Kidney epithelial cell (primary cell): ENCODE results near the gene FNDC3A. TPM values are rescaled to one million over a fixed set of nuclear protein-coding genes. Genes with fewer than 3 reads are reported as not detected.
A peak's percentile ranks its signal among the peaks of the same experiment; 100 is the strongest.

Experiments
- DNase-seq: peaks from one replicate; pipeline ENCODE4 v3.0.0-alpha.2; 2010; ENCODE audit warnings: low read depth
- H3K27me3 ChIP-seq: 2 replicates; pipeline ENCODE4 v1.6.0; 2011; ENCODE audit warnings: low read length; ENCODE audit not compliant: control insufficient read depth, insufficient read depth
- H3K36me3 ChIP-seq: 2 replicates; pipeline ENCODE4 v1.5.1; 2011; ENCODE audit warnings: low read length; ENCODE audit not compliant: control insufficient read depth, insufficient read depth
- H3K4me3 ChIP-seq: 2 replicates; pipeline ENCODE4 v1.5.1; 2011; ENCODE audit warnings: low read depth, mild to moderate bottlenecking, control low read depth, low read length
- total RNA-seq: library from RNA; depleted of rRNA; stranded (reverse); fragments of >200 nt; gene quantifications from 2 replicates; pipeline ENCODE4 v1.2.3, GENCODE V29; 2015
- TF ChIP-seq, protein P1 (sequence below): IDR thresholded peaks from 2 replicates; pipeline ENCODE4 v1.5.1; 2011; ENCODE audit warnings: mild to moderate bottlenecking, moderate library complexity, low read length, control low read depth, inconsistent platforms; ENCODE audit not compliant: insufficient read depth, poor library complexity, severe bottlenecking

Gene FNDC3A
- total RNA-seq, 1 donor from 2014 or later, result 63.6 TPM

DNA sequence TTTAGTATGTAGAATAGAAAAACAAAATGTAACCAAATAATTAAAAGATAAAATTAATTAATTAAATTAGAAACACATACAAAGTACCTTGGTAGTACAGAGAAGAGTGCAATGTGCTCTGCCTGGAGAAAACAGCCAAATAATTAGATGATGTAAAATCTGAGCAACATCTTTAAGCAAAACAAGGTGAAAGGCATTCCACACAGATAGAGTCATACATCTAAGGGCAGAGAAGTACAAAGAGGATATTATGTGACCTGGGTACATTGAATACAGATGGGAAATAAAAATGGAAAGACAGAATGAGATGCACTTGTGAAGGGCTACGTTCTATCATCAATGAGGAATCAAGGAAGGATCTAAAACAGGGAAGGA is 25.2 kb upstream of the FNDC3A start:
- no peaks in the 10 kb centered on the region for H3K36me3 ChIP-seq
- no peaks in the 10 kb centered on the region for H3K27me3 ChIP-seq
- H3K4me3 ChIP-seq, result no peak overlapping the region
- TF ChIP-seq, protein P1, sequence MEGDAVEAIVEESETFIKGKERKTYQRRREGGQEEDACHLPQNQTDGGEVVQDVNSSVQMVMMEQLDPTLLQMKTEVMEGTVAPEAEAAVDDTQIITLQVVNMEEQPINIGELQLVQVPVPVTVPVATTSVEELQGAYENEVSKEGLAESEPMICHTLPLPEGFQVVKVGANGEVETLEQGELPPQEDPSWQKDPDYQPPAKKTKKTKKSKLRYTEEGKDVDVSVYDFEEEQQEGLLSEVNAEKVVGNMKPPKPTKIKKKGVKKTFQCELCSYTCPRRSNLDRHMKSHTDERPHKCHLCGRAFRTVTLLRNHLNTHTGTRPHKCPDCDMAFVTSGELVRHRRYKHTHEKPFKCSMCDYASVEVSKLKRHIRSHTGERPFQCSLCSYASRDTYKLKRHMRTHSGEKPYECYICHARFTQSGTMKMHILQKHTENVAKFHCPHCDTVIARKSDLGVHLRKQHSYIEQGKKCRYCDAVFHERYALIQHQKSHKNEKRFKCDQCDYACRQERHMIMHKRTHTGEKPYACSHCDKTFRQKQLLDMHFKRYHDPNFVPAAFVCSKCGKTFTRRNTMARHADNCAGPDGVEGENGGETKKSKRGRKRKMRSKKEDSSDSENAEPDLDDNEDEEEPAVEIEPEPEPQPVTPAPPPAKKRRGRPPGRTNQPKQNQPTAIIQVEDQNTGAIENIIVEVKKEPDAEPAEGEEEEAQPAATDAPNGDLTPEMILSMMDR, result no peak
- DNase-seq, result no peak

GRCh38 chr13:48954081-48954480 is 21.6 kb upstream of the FNDC3A start:
- no peaks in the 10 kb centered on the region for H3K27me3 ChIP-seq
- no peak overlapping the region for H3K4me3 ChIP-seq
- H3K36me3 ChIP-seq, result no peaks in the 10 kb centered on the region
- TF ChIP-seq, protein P1, result no peak
- DNase-seq, result peak; percentile 47

DNA sequence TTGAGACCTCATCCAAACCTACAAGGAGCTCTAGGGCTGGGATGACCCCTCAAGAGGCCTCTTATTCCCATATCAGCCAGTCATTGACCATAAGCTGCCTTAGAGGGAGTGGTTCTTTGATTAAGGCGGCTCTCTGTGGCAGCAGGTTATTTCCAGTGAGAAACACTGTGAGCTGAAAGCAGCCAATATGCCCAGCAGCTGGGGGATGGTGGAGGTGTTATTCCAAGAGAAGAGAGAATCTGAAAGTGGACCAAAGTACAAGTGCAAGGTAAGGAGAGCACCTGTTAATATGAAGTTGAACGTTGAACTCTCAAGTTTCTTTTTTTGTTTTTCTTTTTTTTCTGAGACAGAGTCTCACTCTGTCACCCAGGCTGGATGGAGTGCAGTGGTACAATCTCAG is 20.2 kb upstream of the FNDC3A start:
- DNase-seq, result no peak
- H3K4me3 ChIP-seq, result no peak overlapping the region
- no peaks in the 10 kb centered on the region for H3K27me3 ChIP-seq
- H3K36me3 ChIP-seq, result no peaks in the 10 kb centered on the region
- TF ChIP-seq, protein P1, result no peak

DNA sequence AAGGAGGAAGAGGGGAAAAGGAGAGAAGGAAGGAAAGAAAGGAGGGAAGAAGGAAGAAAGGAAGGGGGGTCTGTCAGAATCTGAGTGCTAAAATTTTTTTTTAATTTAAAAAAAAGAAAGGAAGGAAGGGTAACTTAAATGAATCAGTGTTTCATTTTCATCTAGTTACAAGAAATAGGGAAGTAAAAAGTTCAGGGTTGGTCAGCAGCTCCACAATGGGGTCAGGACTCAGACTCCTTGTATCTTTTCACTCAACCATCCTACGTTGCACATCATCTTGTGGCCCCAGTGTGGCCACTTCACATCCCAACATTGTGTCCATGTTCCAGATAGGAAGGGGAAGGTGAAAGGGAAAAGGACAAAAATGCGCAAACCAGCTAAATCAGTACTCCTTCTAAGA is 14.3 kb upstream of the FNDC3A start:
- H3K4me3 ChIP-seq, result no peak overlapping the region
- TF ChIP-seq, protein P1, result no peak

GRCh38 chr13:48962281-48962680 is 13.4 kb upstream of the FNDC3A start:
- no peak overlapping the region for H3K4me3 ChIP-seq
- no peaks in the 10 kb centered on the region for H3K36me3 ChIP-seq
- DNase-seq, result no peak
- no peaks in the 10 kb centered on the region for H3K27me3 ChIP-seq
- TF ChIP-seq, protein P1, result no peak

More for the DNA sequence above, 14.3 kb upstream of the FNDC3A start:
- DNase-seq, result no peak
- Histone ChIP-seq H3K36me3 (no peaks in the 10 kb centered on the region), H3K27me3 (no peaks in the 10 kb centered on the region)

DNA sequence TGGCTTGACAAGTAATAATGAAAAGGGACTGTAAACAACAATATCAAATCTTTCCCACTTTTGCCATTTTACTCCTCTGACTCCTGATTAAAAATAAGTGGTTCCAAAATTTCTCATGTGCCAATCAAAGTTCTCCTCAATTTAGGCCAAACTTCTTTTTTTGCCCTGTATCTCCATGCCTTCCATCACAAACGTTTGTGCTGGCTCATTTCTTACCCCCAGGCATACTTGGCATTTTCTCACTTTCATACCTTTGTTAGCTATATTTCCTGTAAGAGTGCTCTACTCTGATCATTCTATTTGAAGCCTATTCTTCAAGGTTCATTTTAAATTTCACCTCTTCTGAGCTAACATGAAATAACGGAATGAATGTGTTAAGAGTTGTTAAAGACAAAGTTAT is 10.0 kb upstream of the FNDC3A start:
- no peaks in the 10 kb centered on the region for H3K27me3 ChIP-seq
- no peak overlapping the region for H3K4me3 ChIP-seq
- DNase-seq, result no peak
- H3K36me3 ChIP-seq, result no peaks in the 10 kb centered on the region
- TF ChIP-seq, protein P1, result no peak
